ENCODE results near the gene SMURF2. TPM values are rescaled to one million over a fixed set of nuclear protein-coding genes. Genes with fewer than 3 reads are reported as not detected.
A peak's percentile ranks its signal among the peaks of the same experiment; 100 is the strongest.

The SMURF2 gene
- polyA plus RNA-seq, 2 of the 4 experiments (the other 2 are of a cell fraction) = 16.7 to 26.3 TPM

- WGBS (ENCODE audit: missing lambda C conversion rate) = 91% methylated on average over 1 of the region's 1 CpG
- ChIA-PET POLR2A (no interaction called here), CTCF (interaction anchor here (1.0 to 2.6 kb wide), 6 partner anchors 11 to 86 kb away, joined by 3 to 10 read pairs (median 4); partner anchors contain the start of gene DDX5)
- Histone ChIP-seq H3K4me2 (no peak overlapping the region), H3K27ac (no peak overlapping the region), H3K9me3 (no peaks in the 10 kb centered on the region), H3K4me3 (no peak overlapping the region), H3K4me1 (no peaks in the 10 kb centered on the region)
- no peak for DNase-seq (ENCODE audit: low read depth in 1 of 2, low spot score in 1 of 2)
- TF ChIP-seq SMC3 (IDR thresholded peaks at IDR 0.05) (no peak), EHMT2 (IDR thresholded peaks at IDR 0.05; ENCODE audit: low read depth) (no peak), ZSCAN20 (CRISPR knock-in tag; IDR thresholded peaks at IDR 0.05) (no peak)
- FAIRE-seq = no peak
- no peak; a peak in 1 of 6 replicates for ATAC-seq
These were observed 70.2 kb downstream of the SMURF2 start for GRCh38 chr17:64591944-64592343.

DNA sequence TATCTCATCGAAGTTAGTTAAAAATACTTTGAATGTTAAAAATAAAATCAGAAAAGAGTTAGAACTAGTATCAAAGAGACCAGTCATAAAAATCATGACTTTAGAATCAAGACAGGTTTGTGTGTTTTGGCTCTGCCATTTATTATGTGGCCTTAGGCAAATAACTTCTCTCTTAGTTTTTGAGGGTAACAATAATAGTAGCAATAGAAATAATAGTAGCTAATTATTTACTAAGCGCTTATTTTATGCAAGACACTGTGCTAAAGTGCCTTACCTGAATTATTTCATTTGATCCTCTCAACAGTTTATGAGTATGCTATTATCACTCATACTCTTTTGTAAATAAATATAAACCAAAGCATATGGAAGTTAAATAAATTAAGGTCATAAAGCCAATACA is 77.0 kb downstream of the SMURF2 start:
- no peak for TF ChIP-seq GATA3 (IDR thresholded peaks at IDR 0.05; ENCODE audit: borderline replicate concordance)
- no peak for TF ChIP-seq NR3C1 (IDR thresholded peaks at IDR 0.05)
- TF ChIP-seq RFX5 (IDR thresholded peaks at IDR 0.05) = no peak
- no peak for TF ChIP-seq NFE2L2 (conservative IDR thresholded peaks at IDR 0.05; ENCODE audit: low read length)
- TF ChIP-seq CEBPB (IDR thresholded peaks at IDR 0.05) = no peak
- no peak for TF ChIP-seq JUNB (IDR thresholded peaks at IDR 0.05)
- TF ChIP-seq NPAS2 (CRISPR knock-in tag; IDR thresholded peaks at IDR 0.05; ENCODE audit: borderline replicate concordance) = no peak
- no peak for TF ChIP-seq PHF8 (IDR thresholded peaks at IDR 0.05; ENCODE audit: borderline replicate concordance, low read depth)
- TF ChIP-seq BHLHE40 (IDR thresholded peaks at IDR 0.05; ENCODE audit: low read depth, low read length) = no peak
- no peak for TF ChIP-seq TFCP2L1 (CRISPR knock-in tag; IDR thresholded peaks at IDR 0.05)
- whole genome bisulfite sequencing (ENCODE audit: missing lambda C conversion rate) = 76% methylated on average over 2 of the region's 2 CpGs
- POLR2A ChIA-PET = no interaction called here
- H3K4me2 ChIP-seq = no peak overlapping the region
- H3K4me1 ChIP-seq = 0 out of 3 replicates have a peak, but pooled peaks cover 2% of the 10 kb centered on the region
- CTCF ChIA-PET = interaction anchor here (1.2 kb wide), 1 partner anchor 18 kb away, joined by 3 read pairs; no protein-coding TSS in a partner anchor
- H3K4me3 ChIP-seq = no peak overlapping the region
- no peak for DNase-seq (ENCODE audit: low read depth in 1 of 2, low spot score in 1 of 2)
- no peak for ATAC-seq
- no peaks in the 10 kb centered on the region for H3K9me3 ChIP-seq
- FAIRE-seq = peak; percentile 32
- no peak overlapping the region for H3K27ac ChIP-seq

GRCh38 chr17:64583038-64583437 is 79.1 kb downstream of the SMURF2 start:
- Histone ChIP-seq H3K4me1 (0 out of 3 replicates have a peak, but pooled peaks cover 2% of the 10 kb centered on the region), H3K27ac (no peak overlapping the region), H3K4me3 (no peak overlapping the region), H3K9me3 (no peaks in the 10 kb centered on the region), H3K4me2 (no peak overlapping the region)
- DNase-seq (ENCODE audit: low read depth in 1 of 2, low spot score in 1 of 2) (no peak), ATAC-seq (no peak), FAIRE-seq (no peak)
- WGBS (ENCODE audit: missing lambda C conversion rate) = 69% methylated on average over 3 of the region's 3 CpGs
- ChIA-PET POLR2A (no interaction called here), CTCF (interaction anchor here (1.1 to 1.9 kb wide), 5 partner anchors 15 to 156 kb away, joined by 3 to 6 read pairs (median 4); no protein-coding TSS in a partner anchor)
- TF ChIP-seq, protein P1, sequence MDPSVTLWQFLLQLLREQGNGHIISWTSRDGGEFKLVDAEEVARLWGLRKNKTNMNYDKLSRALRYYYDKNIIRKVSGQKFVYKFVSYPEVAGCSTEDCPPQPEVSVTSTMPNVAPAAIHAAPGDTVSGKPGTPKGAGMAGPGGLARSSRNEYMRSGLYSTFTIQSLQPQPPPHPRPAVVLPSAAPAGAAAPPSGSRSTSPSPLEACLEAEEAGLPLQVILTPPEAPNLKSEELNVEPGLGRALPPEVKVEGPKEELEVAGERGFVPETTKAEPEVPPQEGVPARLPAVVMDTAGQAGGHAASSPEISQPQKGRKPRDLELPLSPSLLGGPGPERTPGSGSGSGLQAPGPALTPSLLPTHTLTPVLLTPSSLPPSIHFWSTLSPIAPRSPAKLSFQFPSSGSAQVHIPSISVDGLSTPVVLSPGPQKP (IDR thresholded peaks at IDR 0.05; ENCODE audit: low read depth, low read length) = no peak
- TF ChIP-seq, protein P2, sequence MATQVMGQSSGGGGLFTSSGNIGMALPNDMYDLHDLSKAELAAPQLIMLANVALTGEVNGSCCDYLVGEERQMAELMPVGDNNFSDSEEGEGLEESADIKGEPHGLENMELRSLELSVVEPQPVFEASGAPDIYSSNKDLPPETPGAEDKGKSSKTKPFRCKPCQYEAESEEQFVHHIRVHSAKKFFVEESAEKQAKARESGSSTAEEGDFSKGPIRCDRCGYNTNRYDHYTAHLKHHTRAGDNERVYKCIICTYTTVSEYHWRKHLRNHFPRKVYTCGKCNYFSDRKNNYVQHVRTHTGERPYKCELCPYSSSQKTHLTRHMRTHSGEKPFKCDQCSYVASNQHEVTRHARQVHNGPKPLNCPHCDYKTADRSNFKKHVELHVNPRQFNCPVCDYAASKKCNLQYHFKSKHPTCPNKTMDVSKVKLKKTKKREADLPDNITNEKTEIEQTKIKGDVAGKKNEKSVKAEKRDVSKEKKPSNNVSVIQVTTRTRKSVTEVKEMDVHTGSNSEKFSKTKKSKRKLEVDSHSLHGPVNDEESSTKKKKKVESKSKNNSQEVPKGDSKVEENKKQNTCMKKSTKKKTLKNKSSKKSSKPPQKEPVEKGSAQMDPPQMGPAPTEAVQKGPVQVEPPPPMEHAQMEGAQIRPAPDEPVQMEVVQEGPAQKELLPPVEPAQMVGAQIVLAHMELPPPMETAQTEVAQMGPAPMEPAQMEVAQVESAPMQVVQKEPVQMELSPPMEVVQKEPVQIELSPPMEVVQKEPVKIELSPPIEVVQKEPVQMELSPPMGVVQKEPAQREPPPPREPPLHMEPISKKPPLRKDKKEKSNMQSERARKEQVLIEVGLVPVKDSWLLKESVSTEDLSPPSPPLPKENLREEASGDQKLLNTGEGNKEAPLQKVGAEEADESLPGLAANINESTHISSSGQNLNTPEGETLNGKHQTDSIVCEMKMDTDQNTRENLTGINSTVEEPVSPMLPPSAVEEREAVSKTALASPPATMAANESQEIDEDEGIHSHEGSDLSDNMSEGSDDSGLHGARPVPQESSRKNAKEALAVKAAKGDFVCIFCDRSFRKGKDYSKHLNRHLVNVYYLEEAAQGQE (IDR thresholded peaks at IDR 0.05) = no peak
- TF ChIP-seq FOXS1 (CRISPR knock-in tag; IDR thresholded peaks at IDR 0.05) (no peak), CHD2 (IDR thresholded peaks at IDR 0.05; ENCODE audit: low read length, partially characterized antibody) (no peak), PHF8 (IDR thresholded peaks at IDR 0.05; ENCODE audit: borderline replicate concordance, low read depth) (no peak), FOSL2 (IDR thresholded peaks at IDR 0.05) (no peak), FOSL2 (CRISPR knock-in tag; IDR thresholded peaks at IDR 0.05) (no peak), EHMT2 (IDR thresholded peaks at IDR 0.05; ENCODE audit: low read depth) (no peak), KDM1A (IDR thresholded peaks at IDR 0.05; ENCODE audit: low read depth) (no peak), TP53 (CRISPR knock-in tag; IDR thresholded peaks at IDR 0.05) (no peak)
